ENCODE results near the gene TLR9.

Gene TLR9

GRCh38 chr3:52247409-52248164, 22.1 kb upstream of the TLR9 start:
- H3K27me3 ChIP-seq (replicated peaks; ENCODE audit: control insufficient read depth, insufficient read depth, low read length, poor library complexity, severe bottlenecking): no peaks in the 10 kb centered on the region
- H3K9me3 ChIP-seq (ENCODE audit: control insufficient read depth, low read length): no peaks in the 10 kb centered on the region
- peak overlapping the region; percentile 92 for H3K27ac ChIP-seq (ENCODE audit: insufficient read depth, low read length, poor library complexity, severe bottlenecking)
- peaks cover 22% of the 10 kb centered on the region for H3K36me3 ChIP-seq (ENCODE audit: control insufficient read depth, insufficient read depth, low read length)
- H3K4me3 ChIP-seq (ENCODE audit: insufficient read depth, low read depth, low read length, poor library complexity, severe bottlenecking): no peak overlapping the region
- peaks cover 72% of the 10 kb centered on the region for H3K4me1 ChIP-seq (ENCODE audit: control insufficient read depth, insufficient read depth, low read length, poor library complexity, severe bottlenecking)
- no peak for DNase-seq

DNA sequence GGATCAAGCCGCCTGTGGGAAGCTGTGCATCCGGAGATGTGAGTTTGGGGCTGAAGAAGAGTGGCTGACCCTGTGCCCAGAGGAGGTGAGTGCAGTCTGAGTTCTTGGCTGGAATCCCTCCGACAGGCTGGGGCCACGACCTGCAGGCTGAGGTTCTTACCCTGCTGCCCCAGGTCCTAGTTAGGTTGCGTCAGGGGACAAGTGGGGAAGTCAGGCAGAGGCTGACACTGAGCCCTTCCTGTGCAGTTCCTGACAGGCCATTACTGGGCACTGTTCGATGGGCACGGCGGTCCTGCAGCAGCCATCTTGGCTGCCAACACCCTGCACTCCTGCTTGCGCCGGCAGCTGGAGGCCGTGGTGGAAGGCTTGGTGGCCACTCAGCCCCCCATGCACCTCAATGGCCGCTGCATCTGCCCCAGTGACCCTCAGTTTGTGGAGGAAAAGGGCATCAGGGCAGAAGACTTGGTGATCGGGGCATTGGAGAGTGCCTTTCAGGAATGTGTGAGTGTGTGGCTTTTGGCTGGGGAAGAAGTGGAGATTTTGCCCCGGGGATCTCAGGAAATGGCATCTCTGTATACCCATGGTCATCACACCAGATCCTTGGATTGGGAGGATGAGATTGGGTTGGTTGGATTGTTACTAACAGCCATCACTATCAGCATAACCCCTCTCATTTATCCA, 21.4 kb upstream of the TLR9 start:
- Histone ChIP-seq H3K27ac (ENCODE audit: insufficient read depth, low read length, poor library complexity, severe bottlenecking) (peak overlapping the region; percentile 92), H3K36me3 (ENCODE audit: control insufficient read depth, insufficient read depth, low read length) (peaks cover 22% of the 10 kb centered on the region), H3K4me3 (ENCODE audit: insufficient read depth, low read depth, low read length, poor library complexity, severe bottlenecking) (peak overlapping the region; percentile 56), H3K27me3 (replicated peaks; ENCODE audit: control insufficient read depth, insufficient read depth, low read length, poor library complexity, severe bottlenecking) (no peaks in the 10 kb centered on the region), H3K4me1 (ENCODE audit: control insufficient read depth, insufficient read depth, low read length, poor library complexity, severe bottlenecking) (peaks cover 65% of the 10 kb centered on the region), H3K9me3 (ENCODE audit: control insufficient read depth, low read length) (no peaks in the 10 kb centered on the region)
- no peak for DNase-seq

GRCh38 chr3:52246264-52246620, 20.8 kb upstream of the TLR9 start:
- DNase-seq: no peak
- peak overlapping the region; percentile 56 for H3K4me3 ChIP-seq (ENCODE audit: insufficient read depth, low read depth, low read length, poor library complexity, severe bottlenecking)
- H3K9me3 ChIP-seq (ENCODE audit: control insufficient read depth, low read length): no peaks in the 10 kb centered on the region
- no peaks in the 10 kb centered on the region for H3K27me3 ChIP-seq (replicated peaks; ENCODE audit: control insufficient read depth, insufficient read depth, low read length, poor library complexity, severe bottlenecking)
- peaks cover 64% of the 10 kb centered on the region for H3K4me1 ChIP-seq (ENCODE audit: control insufficient read depth, insufficient read depth, low read length, poor library complexity, severe bottlenecking)
- peak overlapping the region; percentile 92 for H3K27ac ChIP-seq (ENCODE audit: insufficient read depth, low read length, poor library complexity, severe bottlenecking)
- peaks cover 21% of the 10 kb centered on the region for H3K36me3 ChIP-seq (ENCODE audit: control insufficient read depth, insufficient read depth, low read length)

GRCh38 chr3:52245322-52246263, 20.1 kb upstream of the TLR9 start, which contains the start of gene PPM1M:
Gene PPM1M, plus strand, starts transcription at chr3:52245759. Its CDS starts 66 bp downstream, at chr3:52245825.
- peaks cover 19% of the 10 kb centered on the region for H3K36me3 ChIP-seq (ENCODE audit: control insufficient read depth, insufficient read depth, low read length)
- H3K4me1 ChIP-seq (ENCODE audit: control insufficient read depth, insufficient read depth, low read length, poor library complexity, severe bottlenecking): peaks cover 71% of the 10 kb centered on the region
- H3K9me3 ChIP-seq (ENCODE audit: control insufficient read depth, low read length): no peaks in the 10 kb centered on the region
- peak within 1 kb of the TSS; percentile 70 for H3K4me3 ChIP-seq (ENCODE audit: insufficient read depth, low read depth, low read length, poor library complexity, severe bottlenecking)
- peak; percentile 65 to 67 (median 66) for DNase-seq
- peak within 1 kb of the TSS; percentile 92 for H3K27ac ChIP-seq (ENCODE audit: insufficient read depth, low read length, poor library complexity, severe bottlenecking)
- H3K27me3 ChIP-seq (replicated peaks; ENCODE audit: control insufficient read depth, insufficient read depth, low read length, poor library complexity, severe bottlenecking): no peaks in the 10 kb centered on the region

DNA sequence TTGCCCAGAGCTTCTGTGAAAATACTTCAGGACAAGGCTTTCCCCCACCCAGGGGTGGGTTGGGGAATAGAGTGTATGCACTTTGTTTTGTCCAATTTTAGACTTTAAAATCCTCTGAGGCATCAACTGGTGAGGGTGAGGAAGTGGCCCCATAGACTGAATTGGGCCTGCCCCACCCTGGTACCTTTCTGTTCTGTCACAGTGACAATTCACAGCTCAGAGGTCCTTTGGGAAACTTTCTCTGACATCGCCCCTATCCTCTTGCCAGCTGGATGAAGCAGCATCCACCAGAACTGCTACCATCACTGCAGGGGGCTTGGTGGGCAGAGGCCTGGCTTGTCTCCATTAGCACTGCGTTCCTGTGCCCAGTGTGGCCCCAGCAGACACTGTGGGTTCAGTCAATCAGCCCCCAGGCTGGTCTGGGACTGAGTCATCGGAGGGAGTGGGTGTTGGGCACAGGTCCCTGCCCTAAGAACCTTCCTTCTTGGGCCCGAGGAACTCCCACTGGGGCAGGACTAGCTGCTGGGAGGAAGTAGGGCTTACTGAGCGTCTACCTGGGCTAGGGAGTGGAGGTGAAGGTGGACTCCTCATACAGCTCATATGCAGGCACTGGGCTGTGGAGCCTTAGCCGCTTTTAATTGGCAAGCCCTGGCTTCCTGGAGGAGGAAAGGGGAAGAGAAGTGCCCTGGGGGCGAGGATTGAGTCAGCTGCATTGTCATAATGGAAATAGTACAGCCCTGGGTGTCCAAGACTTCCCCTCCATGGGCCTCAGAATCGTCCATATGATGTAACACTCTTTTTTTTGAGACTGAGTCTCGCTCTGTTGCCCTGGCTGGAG, 18.6 kb upstream of the TLR9 start:
- Histone ChIP-seq H3K4me3 (ENCODE audit: insufficient read depth, low read depth, low read length, poor library complexity, severe bottlenecking) (no peak overlapping the region), H3K9me3 (ENCODE audit: control insufficient read depth, low read length) (no peaks in the 10 kb centered on the region), H3K36me3 (ENCODE audit: control insufficient read depth, insufficient read depth, low read length) (peaks cover 10% of the 10 kb centered on the region), H3K27ac (ENCODE audit: insufficient read depth, low read length, poor library complexity, severe bottlenecking) (peak overlapping the region; percentile 85), H3K4me1 (ENCODE audit: control insufficient read depth, insufficient read depth, low read length, poor library complexity, severe bottlenecking) (peaks cover 66% of the 10 kb centered on the region), H3K27me3 (replicated peaks; ENCODE audit: control insufficient read depth, insufficient read depth, low read length, poor library complexity, severe bottlenecking) (no peaks in the 10 kb centered on the region)
- peak in 1 of 3 donors; percentile 27 for DNase-seq

DNA sequence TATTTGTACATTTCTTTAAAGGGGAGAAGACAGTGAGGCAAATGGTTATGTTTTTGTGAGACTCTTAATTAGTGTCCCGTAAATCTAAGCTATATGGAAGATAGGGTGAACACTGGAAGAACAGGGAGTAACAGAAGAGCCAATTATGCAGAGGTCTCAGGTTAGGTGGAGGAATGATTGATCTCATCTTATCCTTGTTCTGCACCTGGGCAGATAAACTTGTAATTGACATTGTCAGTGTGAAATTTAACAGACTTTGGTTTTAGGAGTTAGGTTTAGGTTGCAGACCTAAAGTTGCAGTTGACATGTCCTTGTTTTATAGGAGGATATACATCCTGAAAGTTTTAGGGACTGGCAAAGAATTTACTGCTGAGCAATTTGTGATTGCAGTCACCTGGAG, 16.6 kb upstream of the TLR9 start:
- no peaks in the 10 kb centered on the region for H3K9me3 ChIP-seq (ENCODE audit: control insufficient read depth, low read length)
- DNase-seq: no peak
- H3K27me3 ChIP-seq (replicated peaks; ENCODE audit: control insufficient read depth, insufficient read depth, low read length, poor library complexity, severe bottlenecking): no peaks in the 10 kb centered on the region
- peak overlapping the region; percentile 16 for H3K27ac ChIP-seq (ENCODE audit: insufficient read depth, low read length, poor library complexity, severe bottlenecking)
- H3K4me3 ChIP-seq (ENCODE audit: insufficient read depth, low read depth, low read length, poor library complexity, severe bottlenecking): no peak overlapping the region
- peaks cover 64% of the 10 kb centered on the region for H3K4me1 ChIP-seq (ENCODE audit: control insufficient read depth, insufficient read depth, low read length, poor library complexity, severe bottlenecking)
- H3K36me3 ChIP-seq (ENCODE audit: control insufficient read depth, insufficient read depth, low read length): no peaks in the 10 kb centered on the region

- Histone ChIP-seq H3K4me3 (ENCODE audit: insufficient read depth, low read depth, low read length, poor library complexity, severe bottlenecking) (no peak overlapping the region), H3K27me3 (replicated peaks; ENCODE audit: control insufficient read depth, insufficient read depth, low read length, poor library complexity, severe bottlenecking) (no peaks in the 10 kb centered on the region), H3K27ac (ENCODE audit: insufficient read depth, low read length, poor library complexity, severe bottlenecking) (peak overlapping the region; percentile 95), H3K36me3 (ENCODE audit: control insufficient read depth, insufficient read depth, low read length) (no peaks in the 10 kb centered on the region), H3K9me3 (ENCODE audit: control insufficient read depth, low read length) (no peaks in the 10 kb centered on the region), H3K4me1 (ENCODE audit: control insufficient read depth, insufficient read depth, low read length, poor library complexity, severe bottlenecking) (peaks cover 61% of the 10 kb centered on the region)
- no peak for DNase-seq
Measured at GRCh38 chr3:52240886-52241370, 15.5 kb upstream of the TLR9 start.

GRCh38 chr3:52240059-52240885, 14.8 kb upstream of the TLR9 start:
- no peaks in the 10 kb centered on the region for H3K9me3 ChIP-seq (ENCODE audit: control insufficient read depth, low read length)
- no peaks in the 10 kb centered on the region for H3K36me3 ChIP-seq (ENCODE audit: control insufficient read depth, insufficient read depth, low read length)
- H3K4me1 ChIP-seq (ENCODE audit: control insufficient read depth, insufficient read depth, low read length, poor library complexity, severe bottlenecking): peaks cover 62% of the 10 kb centered on the region
- peak overlapping the region; percentile 89 for H3K4me3 ChIP-seq (ENCODE audit: insufficient read depth, low read depth, low read length, poor library complexity, severe bottlenecking)
- no peaks in the 10 kb centered on the region for H3K27me3 ChIP-seq (replicated peaks; ENCODE audit: control insufficient read depth, insufficient read depth, low read length, poor library complexity, severe bottlenecking)
- H3K27ac ChIP-seq (ENCODE audit: insufficient read depth, low read length, poor library complexity, severe bottlenecking): peak overlapping the region; percentile 95
- peak in 1 of 3 donors; percentile 37 for DNase-seq

Data from effector memory CD4-positive, alpha-beta T cell (primary cell).